AG20443 (cell line): Measurements from ENCODE around the gene ERC2.

Experiments
- DNase-seq: peaks from one replicate; pipeline ENCODE4 v3.0.0; 2012; ENCODE audit warnings: low spot score, mixed read lengths

Gene ERC2

GRCh38 chr3:55492976-55493375 lies 975.3 kb downstream of the ERC2 start:
- DNase-seq = no peak

- peak; percentile 52 for DNase-seq
These were observed 976.9 kb downstream of the ERC2 start for GRCh38 chr3:55491296-55491816.

- DNase-seq = no peak
These were observed 977.9 kb downstream of the ERC2 start for GRCh38 chr3:55490276-55490913.

GRCh38 chr3:55489798-55490132 lies 978.5 kb downstream of the ERC2 start:
- no peak for DNase-seq

- DNase-seq = peak; percentile 90
These were observed 979.7 kb downstream of the ERC2 start for GRCh38 chr3:55488398-55489055.

- peak; percentile 54 for DNase-seq
These were observed 980.7 kb downstream of the ERC2 start for GRCh38 chr3:55487381-55488241.

GRCh38 chr3:55486857-55487380 lies 981.3 kb downstream of the ERC2 start, which contains the start of gene WNT5A:
WNT5A (minus strand) TSS chr3:55487306; CDS start chr3:55486985, 321 bp downstream.
- peak; percentile 43 for DNase-seq

- DNase-seq = peak; percentile 59
These were observed 982.0 kb downstream of the ERC2 start for GRCh38 chr3:55486101-55486856.

GRCh38 chr3:55484801-55485791 lies 983.2 kb downstream of the ERC2 start:
- peak; percentile 83 for DNase-seq

- no peak for DNase-seq
These were observed 984.0 kb downstream of the ERC2 start for GRCh38 chr3:55484191-55484689.

GRCh38 chr3:55483196-55484095 lies 984.8 kb downstream of the ERC2 start:
- no peak for DNase-seq

GRCh38 chr3:55482496-55483195 lies 985.6 kb downstream of the ERC2 start:
- DNase-seq = peak; percentile 43

GRCh38 chr3:55481744-55482495 lies 986.3 kb downstream of the ERC2 start:
- DNase-seq = peak; percentile 51

GRCh38 chr3:55480911-55481743 lies 987.1 kb downstream of the ERC2 start:
- peak; percentile 86 for DNase-seq

- no peak for DNase-seq
These were observed 990.7 kb downstream of the ERC2 start for GRCh38 chr3:55477306-55478303.
